Ovary (tissue), 9 donors: ENCODE results near the gene CDK15. TPM values are rescaled to one million over a fixed set of nuclear protein-coding genes. Genes with fewer than 3 reads are reported as not detected.
"Not testable (repeated sequence)": the region's sequence is repeated elsewhere in the genome, so short reads cannot be mapped to it uniquely, and the experiment has no call there.

ENCODE experiments used
- DNase-seq, 5 donors: peaks; one replicate each; pipeline ENCODE4 v3.0.0-alpha.2; 2019 to 2020
- H3K27ac ChIP-seq, 2 donors: fragments of 200-600 bp; one replicate each; pipeline versions ENCODE4 v1.5.1 to v1.8.0; 2019 to 2022
- H3K27me3 ChIP-seq: fragments of 200-600 bp; one replicate; pipeline ENCODE4 v1.8.0; 2022
- H3K36me3 ChIP-seq: fragments of 200-600 bp; sonication (generic); one replicate; pipeline ENCODE4 v1.5.1; 2019
- H3K4me1 ChIP-seq: one replicate; pipeline ENCODE4 v1.8.1; 2013; ENCODE audit warnings: mild to moderate bottlenecking, moderate library complexity; ENCODE audit not compliant: insufficient read depth
- H3K4me3 ChIP-seq: fragments of 200-600 bp; sonication (generic); one replicate; pipeline ENCODE4 v1.5.1; 2017
- H3K9me3 ChIP-seq, 2 donors: fragments of 200-600 bp in 1 of 2; sonication (generic) in 1 of 2; one replicate each; pipeline versions ENCODE4 v1.5.1 to v1.8.1; 2013 to 2019; ENCODE audit warnings: mild to moderate bottlenecking in 1 of 2, moderate library complexity in 1 of 2
- CTCF ChIP-seq, 3 donors: fragments of 450-650 bp in 2 of 3; fragments of 200-600 bp in 1 of 3; IDR thresholded peaks; one replicate each; pipeline versions ENCODE4 v1.5.1 to v1.8.0; 2016 to 2022; ENCODE audit warnings: antibody characterized with exemption in 3 of 3, mild to moderate bottlenecking in 1 of 3
- EP300 ChIP-seq: sonication (generic); formaldehyde crosslinking; IDR thresholded peaks from one replicate; pipeline ENCODE4 v1.6.1; 2017; ENCODE audit warnings: antibody characterized with exemption
- POLR2A ChIP-seq: fragments of 450-650 bp; IDR thresholded peaks from one replicate; pipeline ENCODE4 v1.6.1; 2017; ENCODE audit warnings: antibody characterized with exemption, mild to moderate bottlenecking, moderate library complexity
- WGBS, 3 donors: extraction: QIAGEN DNeasy Blood & Tissue Kit in 1 of 3; methylation state at CpG; one replicate each; pipeline versions ENCODE4 v1.1.5 to v1.1.7; 2013 to 2017; 5-methylcytosine and 5-hydroxymethylcytosine counted together
- intact Hi-C, 4 donors: fragments of 100-400 bp; cut with DNase I; formaldehyde crosslinking; loops; one replicate each; pipeline versions ENCODE4 v1.11.0 to v1.15.1; 2022 to 2023
- polyA plus RNA-seq, 2 donors: library from polyadenylated mRNA; stranded (reverse); fragments of 200-250 nt in 1 of 2; fragments of 350-450 nt in 1 of 2; fragmentation: Illumina TruSeq in 1 of 2; extraction: RNeasy Lipid Tissue Mini Kit (QIAGEN cat#74804) in 1 of 2; gene quantifications; one replicate each; pipeline ENCODE4 v1.2.3, GENCODE V29; 2013 to 2014
- total RNA-seq, 7 donors: library from RNA; depleted of rRNA in 2 of 7; stranded (reverse); fragments of >200 nt in 2 of 7; fragmentation: NEBNext Ultra II Directional in 3 of 7; extraction: Animal tissue kit (Norgen Biotek cat#: 25700) in 3 of 7; gene quantifications; one replicate each; pipeline versions ENCODE4 v1.1.0 to v1.2.4, GENCODE V29; 2016 to 2023
- donor health status: DM: no; HTN: no; CAD: no; lungs with moderate emphysema.
- donor health status: DM: no; HTN: no; CAD: no.
- donor health status: Bipolar disorder and iron deficiency.
- donor health status: DM: yes; HTN: yes; CAD: no.
- donor health status: DM: no; HTN: no; CAD: no.
- donor health status: DM: yes; HTN: yes; CAD: no.

The CDK15 gene
- total and polyA plus RNA-seq, 9 donors, result 3.7 to 14.9 (median 5.3) TPM

- Histone ChIP-seq H3K36me3 (no peaks in the 10 kb centered on the region), H3K4me1 (no peaks in the 10 kb centered on the region), H3K27me3 (no peaks in the 10 kb centered on the region), H3K27ac (no peak overlapping the region), H3K9me3 (no peaks in the 10 kb centered on the region), H3K4me3 (no peak overlapping the region)
- TF ChIP-seq EP300 (no peak), CTCF (IDR thresholded peaks at IDR 0.05) (no peak), POLR2A (no peak)
- DNase-seq, result no peak
- intact Hi-C loops, result loop anchor here in 3 of 4 donors (1.0 to 5.0 kb wide), 4 partner anchors 61 to 383 kb away; partner anchors contain the start of gene FZD7 (in 1 of the 3)
These were observed 9.9 kb upstream of the CDK15 start for GRCh38 chr2:201796478-201796865.

- no peak overlapping the region for H3K4me3 ChIP-seq
These were observed 9.0 kb upstream of the CDK15 start for GRCh38 chr2:201797175-201797840.

GRCh38 chr2:201798252-201798913 lies 8.0 kb upstream of the CDK15 start:
- intact Hi-C loops, result loop anchor here in 3 of 4 donors (5.0 kb wide), 3 partner anchors 59 to 379 kb away; partner anchors contain the start of gene FZD7 (in 1 of the 3)
- DNase-seq, result no peak
- H3K9me3 ChIP-seq, result no peaks in the 10 kb centered on the region
- H3K27me3 ChIP-seq, result no peaks in the 10 kb centered on the region
- H3K4me1 ChIP-seq, result no peaks in the 10 kb centered on the region
- 44 to 53% (median 52%) methylated on average over 7 of the region's 7 CpGs for WGBS, 3 donors
- H3K4me3 ChIP-seq, result no peak overlapping the region
- TF ChIP-seq EP300, result no peak
- no peak for TF ChIP-seq CTCF (IDR thresholded peaks at IDR 0.05)
- TF ChIP-seq POLR2A, result no peak
- H3K27ac ChIP-seq, result no peak overlapping the region
- H3K36me3 ChIP-seq, result no peaks in the 10 kb centered on the region

More at GRCh38 chr2:201797175-201797840, 9.0 kb upstream of the CDK15 start:
- no peaks in the 10 kb centered on the region for H3K9me3 ChIP-seq
- TF ChIP-seq CTCF (IDR thresholded peaks at IDR 0.05) (no peak), EP300 (no peak), POLR2A (no peak)
- DNase-seq, result no peak
- no peak overlapping the region for H3K27ac ChIP-seq
- H3K36me3 ChIP-seq, result no peaks in the 10 kb centered on the region
- H3K4me1 ChIP-seq, result no peaks in the 10 kb centered on the region
- H3K27me3 ChIP-seq, result no peaks in the 10 kb centered on the region
- intact Hi-C loops, result loop anchor here in 3 of 4 donors (5.0 kb wide), 3 partner anchors 60 to 380 kb away; partner anchors contain the start of gene FZD7 (in 1 of the 3)
- WGBS, 3 donors, result 56 to 64% (median 61%) methylated on average over 5 of the region's 5 CpGs

- 70 to 75% (median 71%) methylated on average over 2 of the region's 2 CpGs for WGBS, 3 donors
- H3K4me3 ChIP-seq, H3K36me3 ChIP-seq, DNase-seq, H3K9me3 ChIP-seq, H3K4me1 ChIP-seq, H3K27me3 ChIP-seq, H3K27ac ChIP-seq: not testable (repeated sequence)
- intact Hi-C loops, result loop anchor here in 3 of 4 donors (5.0 kb wide), 3 partner anchors 58 to 378 kb away; partner anchors contain the start of gene FZD7 (in 1 of the 3)
These were observed 7.4 kb upstream of the CDK15 start for GRCh38 chr2:201798914-201799285.
